Small intestine (tissue), 7 donors: ENCODE data around the gene SLC12A3. TPM values are rescaled to one million over a fixed set of nuclear protein-coding genes. Genes with fewer than 3 reads are reported as not detected.

Experiments used
- DNase-seq, 2 donors: peaks; one replicate each; pipeline versions ENCODE4 v3.0.0 to v3.0.0-alpha.2; 2013
- FAIRE-seq: peaks from 2 replicates; lab custom pipeline; 2012; peaks lifted over from hg19 to GRCh38; lab: Jason Lieb, UNC
- H3K27ac ChIP-seq, 3 donors: one replicate each; pipeline ENCODE4 v1.5.1; 2013; ENCODE audit warnings: low read length in 2 of 3, mild to moderate bottlenecking in 2 of 3, control low read depth in 1 of 3, inconsistent platforms in 1 of 3, low read depth in 1 of 3, moderate library complexity in 1 of 3
- H3K27me3 ChIP-seq, 3 donors: one replicate each; pipeline ENCODE4 v1.6.1; 2013; ENCODE audit warnings: low read length in 3 of 3, inconsistent platforms in 1 of 3; ENCODE audit not compliant: control insufficient read depth in 3 of 3, insufficient read depth in 3 of 3
- H3K36me3 ChIP-seq, 3 donors: one replicate each; pipeline ENCODE4 v1.6.1; 2013; ENCODE audit warnings: low read length in 3 of 3, inconsistent platforms in 1 of 3, low read depth in 1 of 3, mild to moderate bottlenecking in 1 of 3, moderate library complexity in 1 of 3; ENCODE audit not compliant: control insufficient read depth in 3 of 3, insufficient read depth in 2 of 3
- H3K4me1 ChIP-seq, 3 donors: one replicate each; pipeline ENCODE4 v1.6.1; 2013; ENCODE audit warnings: low read length in 2 of 3, inconsistent platforms in 1 of 3, low read depth in 1 of 3, mild to moderate bottlenecking in 1 of 3, moderate library complexity in 1 of 3; ENCODE audit not compliant: control insufficient read depth in 3 of 3, insufficient read depth in 2 of 3
- H3K4me3 ChIP-seq, 3 donors: one replicate each; pipeline ENCODE4 v1.5.1; 2013; ENCODE audit warnings: low read length in 3 of 3, control low read depth in 1 of 3, inconsistent platforms in 1 of 3, low read depth in 1 of 3, mild to moderate bottlenecking in 1 of 3, moderate library complexity in 1 of 3
- H3K9me3 ChIP-seq, 2 donors: one replicate each; pipeline ENCODE4 v1.6.1; 2013; ENCODE audit warnings: low read depth in 1 of 2, low read length in 1 of 2; ENCODE audit not compliant: control insufficient read depth in 2 of 2, insufficient read depth in 1 of 2
- WGBS, 3 donors: extraction: QIAGEN DNeasy Blood & Tissue Kit; methylation state at CpG; one replicate each; pipeline ENCODE4 v1.1.7; 2013; 5-methylcytosine and 5-hydroxymethylcytosine counted together
- polyA plus RNA-seq, 4 donors: library from polyadenylated mRNA; stranded (reverse) in 3 of 4; unstranded in 1 of 4; fragments of 200-250 nt in 3 of 4; fragments of 120-200 nt in 1 of 4; gene quantifications; one replicate each; pipeline versions ENCODE4 v1.2.1 to v1.2.3, GENCODE V29; 2013
- donor health status: healthy with polysubstance abuse.
- donor health status: control.
- donor health status: control.
- donor health status: Bipolar disorder and iron deficiency.
- donor health status: healthy.

SLC12A3 gene
- polyA plus RNA-seq, 4 donors = 0.04 TPM; not detected in 2

DNA sequence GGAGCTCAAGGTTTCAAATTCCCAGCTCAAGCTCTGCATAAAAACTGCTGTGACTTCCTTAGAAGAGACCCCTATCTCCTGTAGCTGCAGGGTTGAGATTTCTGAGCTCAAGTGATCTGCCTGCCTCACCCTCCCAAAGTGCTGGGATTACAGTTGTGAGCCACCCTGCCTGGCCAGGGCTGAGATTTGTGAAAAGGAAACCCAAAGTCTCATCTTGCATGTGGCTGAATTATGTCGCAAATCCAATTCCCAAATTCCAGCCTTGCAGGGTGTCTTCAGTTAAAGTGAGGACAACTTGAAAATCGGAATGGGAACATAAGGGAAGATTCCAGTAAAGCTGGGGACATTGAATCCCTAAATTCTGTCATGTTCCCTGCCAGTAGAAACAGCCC lies 82.6 kb downstream of the SLC12A3 start:
- WGBS, 3 donors = 80 to 96% (median 96%) methylated on average over 2 of the region's 2 CpGs
- no peak for DNase-seq
- Histone ChIP-seq H3K4me1 (no peaks in the 10 kb centered on the region), H3K36me3 (peaks cover 11 to 29% (median 17%) of the 10 kb centered on the region in 3 donors), H3K27ac (no peak overlapping the region), H3K9me3 (no peaks in the 10 kb centered on the region), H3K4me3 (no peak overlapping the region), H3K27me3 (no peaks in the 10 kb centered on the region)
- FAIRE-seq = no peak

DNA sequence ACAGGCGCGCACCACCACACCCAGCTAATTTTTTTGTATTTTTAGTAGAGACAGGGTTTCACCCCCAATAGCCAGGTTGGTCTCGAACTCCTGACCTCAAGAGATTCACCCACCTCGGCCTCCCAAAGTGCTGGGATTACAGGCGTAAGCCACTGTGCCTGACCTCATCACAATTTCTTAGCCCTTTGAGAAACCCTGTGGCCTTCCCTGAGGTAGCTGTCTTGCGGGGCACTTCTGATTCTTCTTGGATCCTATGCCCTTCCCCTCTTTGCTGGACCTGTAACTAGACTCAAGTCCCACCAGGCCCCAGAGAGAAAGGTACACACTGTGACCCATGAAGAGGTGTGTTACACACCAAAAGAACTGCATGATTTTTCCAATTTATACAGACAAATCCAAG lies 83.2 kb downstream of the SLC12A3 start:
- 94 to 95% (median 94%) methylated on average over 6 of the region's 6 CpGs for WGBS, 3 donors
- Histone ChIP-seq H3K27ac (no peak overlapping the region), H3K4me1 (no peaks in the 10 kb centered on the region), H3K27me3 (no peaks in the 10 kb centered on the region), H3K9me3 (no peaks in the 10 kb centered on the region), H3K36me3 (peaks cover 9 to 23% (median 13%) of the 10 kb centered on the region in 3 donors), H3K4me3 (no peak overlapping the region)
- DNase-seq (no peak), FAIRE-seq (no peak)

GRCh38 chr16:56950051-56950450 lies 85.0 kb downstream of the SLC12A3 start:
- H3K27me3 ChIP-seq = no peaks in the 10 kb centered on the region
- FAIRE-seq (no peak), DNase-seq (no peak)
- H3K27ac ChIP-seq = no peak overlapping the region
- no peaks in the 10 kb centered on the region for H3K4me1 ChIP-seq
- 75 to 92% (median 90%) methylated on average over 4 of the region's 4 CpGs for WGBS, 3 donors
- no peak overlapping the region for H3K4me3 ChIP-seq
- H3K36me3 ChIP-seq = peaks cover 3 to 14% (median 7%) of the 10 kb centered on the region in 3 donors
- H3K9me3 ChIP-seq = no peaks in the 10 kb centered on the region

GRCh38 chr16:56950455-56950854 lies 85.4 kb downstream of the SLC12A3 start:
- H3K27ac ChIP-seq = no peak overlapping the region
- DNase-seq = no peak
- WGBS, 3 donors = 84 to 88% (median 85%) methylated on average over 7 of the region's 7 CpGs

DNA sequence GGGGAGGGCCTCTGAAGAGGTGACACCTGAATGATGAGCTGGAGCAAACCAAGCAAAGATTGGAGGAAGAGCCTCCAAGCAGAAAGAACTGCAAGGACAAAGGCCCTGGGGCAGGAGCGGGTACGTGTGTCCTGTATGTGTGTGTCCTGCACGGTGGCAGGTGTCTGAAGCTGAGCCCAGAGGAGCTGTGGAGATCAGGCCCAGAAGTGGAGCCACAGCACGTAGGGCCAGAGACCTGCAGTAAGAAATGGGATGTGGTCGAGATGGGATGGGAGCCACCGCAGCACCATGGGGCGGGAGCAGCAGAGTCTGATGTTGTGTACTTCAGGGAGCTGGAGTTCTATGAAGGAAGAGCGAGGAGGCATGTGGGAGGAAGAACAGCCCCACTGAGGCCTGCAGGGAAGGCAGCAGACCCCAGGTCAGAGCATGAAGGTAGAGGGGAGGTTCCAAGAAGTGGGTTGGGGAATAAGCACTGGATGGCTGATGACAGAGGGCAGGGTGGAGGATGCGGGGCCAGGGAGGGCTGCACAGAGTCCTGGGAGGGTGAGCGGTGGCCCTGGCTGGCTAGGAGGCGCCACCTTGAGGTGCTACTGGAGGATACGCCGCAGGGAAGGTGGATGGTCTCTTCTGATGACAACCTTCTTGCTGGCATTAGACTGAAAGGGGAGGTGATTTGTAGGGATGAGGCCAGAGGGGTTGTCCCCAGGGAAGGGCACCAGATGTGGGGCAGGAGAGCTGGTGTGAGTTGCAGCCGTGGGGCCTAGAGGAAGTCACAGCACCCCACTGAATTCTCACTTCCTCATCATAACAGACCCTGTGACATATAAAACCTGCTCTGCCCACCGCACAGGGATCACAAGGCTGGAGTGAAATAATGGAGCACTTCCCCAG lies 86.1 kb downstream of the SLC12A3 start:
- Histone ChIP-seq H3K36me3 (peaks cover 0 to 7% (median 2%) of the 10 kb centered on the region in 3 donors), H3K4me1 (no peaks in the 10 kb centered on the region), H3K27ac (no peak overlapping the region), H3K27me3 (no peaks in the 10 kb centered on the region), H3K4me3 (no peak overlapping the region), H3K9me3 (peaks cover 0 to 2% of the 10 kb centered on the region in 2 donors)
- peak; percentile 42 to 52 for DNase-seq
- 58 to 59% (median 59%) methylated on average over 15 of the region's 15 CpGs for WGBS, 3 donors
- FAIRE-seq = no peak

More at GRCh38 chr16:56950455-56950854, 85.4 kb downstream of the SLC12A3 start:
- H3K9me3 ChIP-seq = peaks cover 0 to 2% of the 10 kb centered on the region in 2 donors
- H3K4me1 ChIP-seq = no peaks in the 10 kb centered on the region
- no peak overlapping the region for H3K4me3 ChIP-seq
- peaks cover 0 to 10% (median 6%) of the 10 kb centered on the region in 3 donors for H3K36me3 ChIP-seq
- no peak for FAIRE-seq
- H3K27me3 ChIP-seq = no peaks in the 10 kb centered on the region

DNA sequence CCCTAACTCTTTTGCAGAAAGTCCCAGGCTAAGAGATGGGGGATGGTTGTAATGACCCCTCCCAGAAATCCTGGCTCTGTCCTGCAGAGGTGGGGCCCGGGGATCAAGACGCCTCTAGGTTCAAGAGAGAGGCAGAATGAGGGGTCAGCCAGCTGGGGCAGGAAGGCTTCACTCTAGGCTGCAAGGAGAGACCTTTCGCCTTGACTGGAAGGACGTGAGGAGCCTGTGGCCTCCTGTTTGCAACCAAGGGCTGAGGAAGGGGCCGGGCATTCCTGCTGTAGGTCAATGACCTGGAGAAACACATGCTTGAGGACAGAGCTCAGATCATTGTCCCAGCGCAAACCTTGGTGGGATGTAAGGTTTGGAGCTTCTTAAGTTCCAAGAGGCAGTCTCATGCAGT lies 88.0 kb downstream of the SLC12A3 start:
- WGBS, 3 donors = 79 to 86% (median 83%) methylated on average over 6 of the region's 6 CpGs
- FAIRE-seq (no peak), DNase-seq (no peak)
- Histone ChIP-seq H3K36me3 (no peaks in the 10 kb centered on the region), H3K27ac (no peak overlapping the region), H3K4me1 (no peaks in the 10 kb centered on the region), H3K4me3 (no peak overlapping the region), H3K27me3 (no peaks in the 10 kb centered on the region), H3K9me3 (peaks cover 0 to 2% of the 10 kb centered on the region in 2 donors)

- no peaks in the 10 kb centered on the region for H3K36me3 ChIP-seq
- no peak for DNase-seq
- FAIRE-seq = no peak
- peaks cover 0 to 2% of the 10 kb centered on the region in 2 donors for H3K9me3 ChIP-seq
- no peak overlapping the region for H3K4me3 ChIP-seq
- H3K27ac ChIP-seq = no peak overlapping the region
- WGBS, 3 donors = 85 to 91% (median 89%) methylated on average over 4 of the region's 4 CpGs
- no peaks in the 10 kb centered on the region for H3K4me1 ChIP-seq
- H3K27me3 ChIP-seq = no peaks in the 10 kb centered on the region
Observed at GRCh38 chr16:56956076-56956475, 91.1 kb downstream of the SLC12A3 start.

DNA sequence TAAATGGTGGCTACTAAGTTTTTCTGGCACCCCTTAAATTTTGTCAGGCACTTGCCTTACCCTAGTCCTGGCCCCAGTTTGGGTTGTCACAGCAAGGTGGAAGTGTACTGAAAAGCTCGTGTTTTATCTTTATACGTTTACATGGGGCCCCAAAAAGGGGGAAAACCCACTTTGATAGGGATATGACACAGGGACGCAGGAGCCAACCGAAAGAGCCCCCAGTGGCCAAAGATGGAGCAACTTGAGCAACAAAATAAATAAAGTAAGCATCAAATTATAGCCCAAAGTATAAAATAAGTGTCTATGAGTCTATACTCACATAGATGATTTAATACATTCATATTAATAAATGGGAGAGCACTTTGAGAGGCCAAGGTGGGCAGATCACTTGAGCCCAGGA lies 91.7 kb downstream of the SLC12A3 start:
- no peaks in the 10 kb centered on the region for H3K27me3 ChIP-seq
- no peaks in the 10 kb centered on the region for H3K4me1 ChIP-seq
- peaks cover 0 to 2% of the 10 kb centered on the region in 2 donors for H3K9me3 ChIP-seq
- FAIRE-seq (no peak), DNase-seq (no peak)
- H3K27ac ChIP-seq = no peak overlapping the region
- 36 to 51% (median 44%) methylated on average over 4 of the region's 4 CpGs for WGBS, 3 donors
- no peaks in the 10 kb centered on the region for H3K36me3 ChIP-seq
- H3K4me3 ChIP-seq = no peak overlapping the region
